LoVo (cell line): ENCODE data around the gene KCNV2.
"Not testable (repeated sequence)": the region's sequence is repeated elsewhere in the genome, so short reads cannot be mapped to it uniquely, and the experiment has no call there.

Source experiments
- DNase-seq: peaks from one replicate; pipeline ENCODE4 v3.0.0-alpha.2; 2016; ENCODE audit warnings: low spot score

KCNV2 gene

DNA sequence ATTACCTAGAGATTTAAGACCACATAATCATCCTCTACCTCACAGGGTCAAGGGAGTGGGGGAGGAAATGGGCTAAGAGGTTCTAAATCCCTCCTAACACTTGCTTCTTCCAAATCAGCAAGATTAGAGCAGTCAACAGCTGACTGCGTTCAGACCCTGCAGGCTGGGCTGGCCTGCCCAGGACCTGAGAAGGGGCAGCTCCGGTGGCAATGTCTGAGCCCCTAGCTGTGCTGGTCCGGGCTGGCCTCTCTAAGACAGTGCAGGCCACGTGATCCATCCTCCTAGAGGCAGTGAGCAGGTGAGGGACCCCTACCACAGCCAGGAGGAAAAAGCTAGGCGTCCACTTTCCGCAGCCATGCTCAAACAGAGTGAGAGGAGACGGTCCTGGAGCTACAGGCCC lies at the start of gene KCNV2:
TSS of gene KCNV2 (plus strand) at position 126 of the 400 bp plus-strand sequence. CDS start at position 356, 230 bp downstream.
- no peak for DNase-seq

DNA sequence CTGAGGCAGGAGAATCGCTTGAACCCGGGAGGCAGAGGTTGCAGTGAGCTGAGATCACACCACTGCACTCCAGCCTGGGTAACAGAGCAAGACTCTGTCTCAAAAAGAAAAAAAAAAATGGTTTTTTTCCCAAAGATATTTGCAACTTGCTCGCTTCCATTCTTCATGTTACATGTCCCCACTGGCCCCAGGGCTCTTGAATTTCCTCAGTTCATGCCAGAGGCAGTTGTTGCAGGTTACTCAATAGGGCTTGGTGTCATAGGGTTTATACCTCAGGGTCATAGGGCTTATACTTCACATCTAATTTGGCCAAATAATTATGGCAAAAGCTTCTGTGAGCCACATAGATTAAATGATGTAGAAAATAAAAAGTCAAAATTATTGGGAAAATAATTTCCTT lies 44.1 kb upstream of the KCNV2 start:
- DNase-seq: no peak

DNA sequence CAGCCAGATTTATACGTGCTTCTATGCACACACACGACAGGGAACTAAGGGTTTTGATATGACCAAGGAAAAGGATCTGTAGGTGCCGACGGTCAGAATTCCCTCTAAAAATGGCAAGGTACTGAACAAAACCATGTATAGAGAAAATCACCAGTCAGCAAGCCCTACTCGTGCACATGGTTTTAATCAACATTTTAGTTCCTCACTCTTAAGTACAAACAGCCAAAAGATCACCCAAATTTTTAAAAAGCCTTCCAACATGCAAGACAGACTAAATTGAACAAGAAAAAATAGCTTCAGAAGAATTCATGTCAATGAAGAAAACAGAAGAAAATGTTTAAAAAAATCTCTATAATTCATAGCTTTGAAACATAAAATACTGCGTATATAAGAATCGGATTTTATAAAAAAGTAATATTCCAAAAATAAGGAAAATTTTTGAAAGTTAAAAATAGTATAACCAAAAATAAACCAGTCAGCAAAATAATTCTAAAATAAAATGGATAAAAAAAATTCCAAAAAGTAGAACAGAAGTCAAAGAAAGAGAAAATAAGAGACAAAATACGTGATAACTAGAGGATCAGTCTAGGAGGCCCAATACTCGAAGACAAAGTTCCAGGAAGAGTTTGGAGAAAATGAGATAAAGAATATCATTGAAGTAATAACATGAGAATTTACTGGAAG lies 43.0 kb upstream of the KCNV2 start:
- no peak for DNase-seq

DNA sequence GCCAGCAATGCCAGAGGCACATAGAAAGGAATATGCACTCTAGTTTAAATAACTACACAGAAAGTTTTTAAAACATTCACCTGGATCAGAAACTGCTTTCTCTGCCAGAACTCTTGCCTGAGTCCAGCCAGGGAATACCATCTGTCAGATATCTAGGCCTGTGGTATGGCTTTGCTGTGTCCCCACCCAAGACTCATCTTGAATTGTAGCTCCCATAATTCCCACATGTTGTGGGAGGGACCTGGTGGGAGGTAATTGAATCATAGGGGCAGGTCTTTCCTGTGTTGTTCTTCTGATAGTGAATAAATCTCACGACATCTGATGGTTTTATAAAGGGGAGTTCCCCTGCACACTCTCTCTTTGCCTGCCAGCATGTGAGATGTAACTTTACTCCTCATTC lies 41.5 kb upstream of the KCNV2 start:
- no peak for DNase-seq

DNA sequence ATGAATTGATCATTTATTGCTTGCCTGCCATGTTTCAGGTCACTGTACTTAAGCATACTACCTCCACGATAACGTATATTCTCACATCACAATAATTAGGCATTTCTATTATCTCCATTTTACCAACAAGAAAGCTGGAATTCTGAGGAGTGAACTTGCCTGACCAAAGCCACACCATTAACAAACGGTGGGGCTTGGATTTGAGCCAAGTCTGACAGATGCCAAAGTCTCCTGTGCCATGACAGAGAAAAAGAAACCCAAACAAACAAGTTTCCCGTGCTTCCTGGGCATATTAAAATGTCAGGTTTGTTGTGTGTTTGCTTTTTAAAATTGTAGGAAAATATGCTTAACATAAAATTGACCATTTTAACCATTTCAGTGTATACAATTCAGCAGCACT lies 40.8 kb upstream of the KCNV2 start:
- DNase-seq: peak; percentile 31

DNA sequence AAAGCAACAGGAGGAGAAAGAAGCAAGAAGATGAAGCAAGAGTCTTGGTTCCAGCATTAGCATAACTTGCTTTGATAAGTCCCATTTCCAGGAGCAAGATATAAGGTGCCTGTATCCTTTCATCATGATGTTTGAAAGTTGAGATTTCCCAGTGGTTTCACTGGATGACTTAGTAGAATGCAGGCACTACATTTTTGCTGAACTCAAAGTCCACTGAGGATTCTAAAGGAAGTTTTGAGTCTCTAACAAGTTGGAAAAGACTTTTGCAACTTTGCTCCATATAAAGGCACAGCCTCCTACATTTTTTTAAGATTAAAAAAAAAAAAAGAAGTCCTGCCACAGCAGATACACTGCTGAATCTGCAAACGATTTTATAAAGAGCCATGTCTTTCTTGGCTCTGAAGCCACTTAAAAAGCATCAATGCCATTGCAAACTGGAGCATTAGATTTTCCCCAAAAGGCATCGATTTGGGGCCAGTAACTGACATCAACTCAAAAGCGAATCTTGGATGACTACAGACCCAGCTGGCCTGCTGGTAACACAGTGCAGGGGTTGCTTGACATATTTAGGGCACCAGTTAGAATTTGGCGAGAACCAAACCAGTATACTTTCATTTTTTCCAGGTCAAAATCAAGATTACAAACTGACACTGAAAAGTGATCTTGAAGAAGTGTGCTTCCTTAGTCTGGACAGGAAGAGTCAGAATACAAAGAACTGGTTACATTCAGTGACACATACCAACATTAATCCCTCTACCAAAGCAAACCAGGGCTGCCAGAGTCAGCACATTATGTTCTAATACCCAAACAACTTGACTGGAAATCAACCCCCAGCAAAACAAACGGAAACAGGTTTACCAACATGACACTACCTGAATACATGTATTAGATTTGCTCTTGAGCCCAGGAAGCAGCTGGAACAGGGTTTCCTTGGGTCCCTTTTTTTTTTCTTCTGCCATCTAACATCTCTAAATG lies 39.1 kb upstream of the KCNV2 start:
- no peak for DNase-seq

DNA sequence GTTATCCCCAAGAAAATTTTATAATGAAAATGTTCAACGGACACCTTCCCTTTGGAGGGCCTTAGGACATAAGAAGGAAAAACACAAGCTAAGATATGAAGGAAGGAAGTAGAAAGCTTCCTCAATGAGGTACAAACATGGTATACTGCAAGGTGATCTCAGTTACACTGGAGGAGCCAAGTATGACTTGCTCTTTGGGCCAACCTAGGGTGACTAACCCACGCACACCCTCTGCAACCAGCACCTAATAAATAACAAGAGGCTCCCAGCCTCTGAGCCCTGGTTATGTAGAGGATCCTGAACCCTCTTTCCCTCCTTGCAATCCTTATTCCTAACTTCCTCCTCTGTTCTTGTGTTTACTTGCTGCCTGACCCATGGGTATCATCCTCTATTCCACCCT lies 38.3 kb upstream of the KCNV2 start:
- no peak for DNase-seq

DNA sequence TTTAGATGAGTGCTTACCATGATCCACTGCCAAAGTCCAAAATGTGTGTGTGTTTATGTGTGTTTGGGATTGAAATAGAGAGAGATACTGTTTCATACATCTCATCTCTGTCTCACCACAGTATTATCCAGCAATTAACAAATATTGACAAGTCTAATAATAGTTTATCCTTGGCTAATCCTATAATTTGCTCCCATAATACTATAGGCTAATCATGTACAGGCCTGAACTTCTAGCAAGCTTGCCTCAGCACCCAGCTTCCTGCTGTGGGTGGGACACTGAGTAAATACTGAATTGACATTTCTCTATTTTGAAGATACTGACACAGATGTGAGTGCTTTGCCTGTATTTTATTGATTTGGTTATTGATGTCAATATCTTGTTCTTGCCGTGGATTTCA lies 35.3 kb upstream of the KCNV2 start:
- DNase-seq: no peak

DNA sequence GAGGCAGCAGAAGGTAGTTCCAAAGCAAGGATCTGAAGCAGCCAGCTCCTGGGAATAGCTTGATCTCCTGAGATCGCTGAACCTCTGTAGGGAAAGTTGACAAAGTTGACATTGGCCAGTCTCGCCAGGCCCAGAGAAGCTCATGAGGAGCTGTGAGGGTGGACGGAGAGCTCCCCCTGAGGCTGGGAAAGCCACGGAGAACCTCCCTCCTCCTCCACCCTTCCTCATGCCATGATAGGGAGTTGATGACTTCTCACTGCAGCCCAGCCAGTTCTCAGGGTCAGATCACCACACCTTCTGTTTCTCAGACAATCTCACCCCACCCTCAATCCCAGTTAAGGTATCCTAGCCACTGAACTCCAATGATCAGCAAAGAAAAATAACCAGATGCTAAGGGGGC lies 30.4 kb upstream of the KCNV2 start:
- no peak for DNase-seq

DNA sequence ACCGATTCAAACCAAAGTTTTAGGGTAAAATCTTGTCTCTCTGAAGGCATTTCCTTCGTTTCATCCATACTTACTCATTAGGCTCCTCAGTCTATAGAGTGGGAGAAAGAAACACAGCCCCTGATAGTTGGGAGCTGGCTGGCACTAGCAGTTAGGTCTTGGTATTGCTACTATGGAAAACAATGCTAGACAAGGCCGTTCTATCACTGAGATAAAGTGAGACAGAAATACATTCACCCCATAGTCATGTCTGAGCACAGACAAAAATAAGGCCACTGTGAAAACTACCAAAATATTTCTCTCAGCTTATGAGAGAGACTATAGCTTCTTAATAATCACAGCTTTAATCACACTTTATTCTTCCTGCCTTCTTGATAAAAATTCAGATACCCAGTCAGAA lies 28.7 kb upstream of the KCNV2 start:
- no peak for DNase-seq

DNA sequence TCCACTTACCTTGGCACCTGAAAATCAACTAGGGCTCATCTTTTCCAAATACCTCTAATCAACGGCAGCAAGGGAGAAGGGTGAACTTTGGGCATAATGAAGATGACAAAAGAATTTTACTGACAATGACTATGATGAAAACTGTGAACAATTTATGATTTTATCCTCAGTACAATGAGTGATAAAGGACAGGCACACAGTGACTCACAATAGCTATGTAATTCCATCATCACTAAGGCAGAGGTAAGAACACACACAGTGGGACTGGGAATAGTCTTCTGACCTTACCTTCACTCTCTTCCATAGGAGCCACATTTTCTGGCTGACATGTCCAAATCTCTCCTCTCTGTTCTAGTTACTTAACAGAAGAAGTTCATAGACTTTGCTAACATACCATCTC lies 26.1 kb upstream of the KCNV2 start:
- DNase-seq: no peak

DNA sequence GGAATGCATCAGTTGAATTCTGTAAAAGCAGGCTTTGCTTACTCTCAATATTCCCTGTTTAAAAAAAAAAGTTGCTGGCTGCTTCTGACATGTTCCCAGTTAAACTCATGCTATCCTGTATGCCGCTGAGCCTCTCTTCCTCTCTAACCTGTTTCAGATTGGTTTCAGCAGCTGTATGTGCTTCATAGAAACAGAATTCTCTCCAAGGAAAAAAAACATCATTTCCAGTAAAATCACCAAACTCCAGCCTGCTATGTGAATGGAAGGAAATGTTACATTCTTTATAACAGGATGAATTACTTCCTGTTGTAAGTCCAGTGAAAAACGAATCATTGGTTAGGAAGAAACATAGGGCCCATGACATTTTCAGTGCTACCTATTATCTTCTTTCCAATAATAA lies 25.7 kb upstream of the KCNV2 start:
- no peak for DNase-seq

DNA sequence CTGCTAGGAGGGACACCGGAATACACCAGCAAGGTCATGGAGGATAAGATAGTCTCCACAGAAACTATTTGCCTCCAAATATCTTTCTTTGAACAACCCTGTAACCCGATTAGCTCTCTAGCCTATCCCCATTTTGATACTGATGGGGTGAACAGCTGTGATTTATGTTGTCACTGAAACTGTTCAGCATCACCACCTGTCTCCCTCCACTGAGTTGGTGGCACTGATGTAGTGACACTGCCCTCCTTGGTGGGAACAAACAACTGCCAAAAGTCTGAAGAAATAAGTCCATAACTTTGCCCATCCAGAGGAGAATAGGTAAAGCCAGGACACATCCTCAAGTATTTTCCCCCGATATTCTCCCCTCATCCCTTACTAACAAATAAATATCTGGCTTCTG lies 24.3 kb upstream of the KCNV2 start:
- DNase-seq: no peak

DNA sequence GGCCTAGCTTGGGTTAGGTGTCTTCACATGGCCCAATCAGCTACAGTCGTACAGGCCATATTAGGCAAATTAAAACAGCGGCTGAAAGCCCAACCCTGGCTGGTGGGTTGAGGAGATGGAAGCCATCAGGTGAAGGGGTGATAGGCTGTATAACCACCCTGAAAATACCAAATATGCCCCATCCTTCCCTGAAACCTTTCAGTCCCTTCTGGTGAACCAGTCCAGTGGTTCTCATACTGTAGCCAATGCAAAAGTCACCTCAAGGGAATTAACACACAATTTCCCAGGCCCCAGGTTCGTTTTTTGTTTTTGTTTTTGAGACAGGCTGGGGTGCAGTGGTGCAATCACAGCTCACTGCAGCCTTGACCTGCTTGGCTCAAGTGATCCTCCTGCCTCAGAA lies 19.8 kb upstream of the KCNV2 start:
- DNase-seq: no peak

DNA sequence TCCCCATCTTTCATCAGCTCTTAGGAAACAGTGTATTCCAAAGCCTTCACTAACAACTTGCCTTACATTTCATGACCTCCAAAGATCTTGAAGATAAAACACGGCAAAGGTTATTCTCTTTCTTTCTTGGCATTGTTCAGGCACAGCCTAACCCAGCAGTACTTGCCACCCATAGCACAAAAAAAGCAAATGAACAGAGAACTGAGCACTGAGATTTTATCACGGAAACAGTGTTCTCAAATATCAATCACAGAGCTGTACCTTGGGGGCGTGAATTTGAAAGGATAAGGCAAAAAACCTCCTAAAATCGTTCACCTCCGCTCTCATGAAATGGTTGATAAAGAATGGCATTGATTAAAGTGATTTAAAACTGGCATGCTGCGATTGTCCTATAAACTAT lies 16.9 kb upstream of the KCNV2 start:
- no peak for DNase-seq

DNA sequence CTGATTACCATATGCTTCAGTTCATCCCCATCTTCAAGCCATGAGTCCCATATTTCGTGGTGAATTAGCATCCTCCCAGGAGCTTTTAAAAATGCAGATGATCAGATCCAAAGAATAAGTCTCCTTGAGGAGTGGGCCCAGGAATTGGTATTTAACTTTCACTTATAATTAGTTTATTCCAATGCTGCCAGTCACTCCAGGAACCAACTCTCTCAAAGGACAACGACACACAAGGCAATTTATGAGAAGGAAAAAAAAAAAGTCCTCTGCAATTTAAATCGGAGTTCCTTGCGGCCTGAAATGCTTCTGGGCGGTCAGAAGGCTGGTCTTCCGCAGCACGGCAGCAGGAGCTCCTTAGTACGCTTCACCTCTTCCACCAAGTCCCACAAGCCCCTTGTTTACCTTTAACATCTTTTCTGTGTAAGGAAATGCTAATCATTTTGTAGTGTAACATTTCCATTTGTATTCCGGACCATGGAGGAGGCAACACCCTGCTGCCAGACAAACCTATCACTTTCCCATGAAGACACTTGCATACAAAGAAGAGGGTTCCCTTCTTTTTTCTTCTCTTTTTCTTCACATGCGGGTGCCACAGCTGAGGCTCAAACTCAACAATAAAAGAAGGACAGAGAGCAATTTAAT lies 16.3 kb upstream of the KCNV2 start:
- no peak for DNase-seq

DNA sequence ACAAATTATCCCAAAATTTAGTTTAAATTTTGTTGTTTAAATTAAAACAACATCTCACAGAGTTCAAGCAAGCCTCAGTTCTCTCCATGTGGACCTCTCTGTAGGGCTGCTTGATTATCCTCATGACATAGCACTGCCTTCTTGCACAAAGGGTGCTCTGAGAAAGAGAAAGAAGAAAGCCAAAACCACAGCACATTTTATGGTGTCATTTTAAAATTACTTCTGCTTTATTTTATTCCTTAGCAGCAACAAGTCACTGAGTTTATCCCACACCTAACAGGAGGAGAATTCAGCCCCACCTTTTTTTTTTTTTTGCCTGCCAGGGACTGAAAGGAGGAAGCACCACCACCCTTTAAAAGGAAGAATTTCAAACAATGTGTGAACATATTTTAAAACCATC lies 12.8 kb upstream of the KCNV2 start:
- no peak for DNase-seq

DNA sequence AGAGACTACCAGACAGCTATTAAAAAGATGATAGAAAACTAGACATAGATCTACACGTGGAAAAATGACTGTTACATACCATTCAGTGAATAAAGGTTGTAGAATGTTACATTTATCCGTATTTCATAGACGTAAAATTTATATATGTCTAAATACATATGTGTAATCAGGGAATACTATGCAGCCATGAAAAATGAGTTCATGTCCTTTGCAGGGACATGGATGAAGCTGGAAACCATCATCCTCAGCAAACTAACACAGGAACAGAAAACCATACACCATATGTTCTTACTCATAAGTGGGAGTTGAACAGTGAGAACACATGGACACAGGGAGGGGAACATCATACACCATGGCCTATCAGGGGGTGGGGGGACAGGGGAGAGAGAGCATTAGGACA lies 10.1 kb upstream of the KCNV2 start:
- DNase-seq: not testable (repeated sequence)

DNA sequence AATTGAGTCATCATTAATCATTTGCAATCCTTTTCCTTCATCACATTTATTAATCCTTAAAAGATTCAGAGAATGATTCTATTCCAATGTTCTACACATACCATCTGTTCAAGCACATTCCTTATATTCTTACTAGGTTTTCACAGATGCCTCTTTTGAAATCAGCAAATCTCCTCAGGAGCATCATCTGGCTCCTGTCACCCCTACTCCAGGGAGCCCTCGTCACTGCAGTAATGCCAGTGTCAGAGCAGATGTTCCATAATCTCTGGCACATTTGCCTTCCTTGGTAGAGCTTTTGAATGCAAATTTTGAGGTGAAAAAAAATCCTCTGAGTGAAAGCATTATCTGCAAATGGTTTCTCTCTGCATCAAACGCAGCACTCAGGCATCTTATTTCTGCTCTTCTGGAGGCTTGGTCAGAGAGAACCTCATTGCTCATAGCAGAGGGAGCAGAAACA lies 7.6 kb upstream of the KCNV2 start:
- no peak for DNase-seq

DNA sequence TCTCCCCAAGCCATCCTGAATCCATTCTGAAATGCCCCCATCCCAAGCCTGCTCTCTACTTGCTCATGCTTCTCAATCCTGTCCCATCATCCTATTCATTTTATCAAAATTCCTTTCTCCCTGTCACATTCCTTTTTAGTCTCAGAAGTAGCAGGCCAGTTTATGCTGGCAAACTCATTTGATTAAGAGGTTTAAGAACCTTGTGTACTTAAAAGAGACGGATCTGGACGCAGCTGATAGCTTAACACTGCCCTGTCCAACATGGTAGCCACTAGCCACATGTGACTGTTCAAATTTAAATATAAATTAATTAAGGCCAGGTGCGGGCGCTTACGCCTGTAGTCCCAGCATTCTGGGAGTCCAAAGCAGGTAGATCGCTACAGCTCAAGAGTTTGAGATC lies 5.6 kb upstream of the KCNV2 start:
- DNase-seq: no peak

DNA sequence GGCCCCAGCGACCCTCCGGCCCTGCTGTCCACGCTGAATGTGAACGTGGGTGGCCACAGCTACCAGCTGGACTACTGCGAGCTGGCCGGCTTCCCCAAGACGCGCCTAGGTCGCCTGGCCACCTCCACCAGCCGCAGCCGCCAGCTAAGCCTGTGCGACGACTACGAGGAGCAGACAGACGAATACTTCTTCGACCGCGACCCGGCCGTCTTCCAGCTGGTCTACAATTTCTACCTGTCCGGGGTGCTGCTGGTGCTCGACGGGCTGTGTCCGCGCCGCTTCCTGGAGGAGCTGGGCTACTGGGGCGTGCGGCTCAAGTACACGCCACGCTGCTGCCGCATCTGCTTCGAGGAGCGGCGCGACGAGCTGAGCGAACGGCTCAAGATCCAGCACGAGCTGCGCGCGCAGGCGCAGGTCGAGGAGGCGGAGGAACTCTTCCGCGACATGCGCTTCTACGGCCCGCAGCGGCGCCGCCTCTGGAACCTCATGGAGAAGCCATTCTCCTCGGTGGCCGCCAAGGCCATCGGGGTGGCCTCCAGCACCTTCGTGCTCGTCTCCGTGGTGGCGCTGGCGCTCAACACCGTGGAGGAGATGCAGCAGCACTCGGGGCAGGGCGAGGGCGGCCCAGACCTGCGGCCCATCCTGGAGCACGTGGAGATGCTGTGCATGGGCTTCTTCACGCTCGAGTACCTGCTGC lies 839 bp downstream of the KCNV2 start:
- DNase-seq: no peak

DNA sequence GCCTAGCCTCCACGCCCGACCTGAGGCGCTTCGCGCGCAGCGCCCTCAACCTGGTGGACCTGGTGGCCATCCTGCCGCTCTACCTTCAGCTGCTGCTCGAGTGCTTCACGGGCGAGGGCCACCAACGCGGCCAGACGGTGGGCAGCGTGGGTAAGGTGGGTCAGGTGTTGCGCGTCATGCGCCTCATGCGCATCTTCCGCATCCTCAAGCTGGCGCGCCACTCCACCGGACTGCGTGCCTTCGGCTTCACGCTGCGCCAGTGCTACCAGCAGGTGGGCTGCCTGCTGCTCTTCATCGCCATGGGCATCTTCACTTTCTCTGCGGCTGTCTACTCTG lies 1.4 kb downstream of the KCNV2 start:
- DNase-seq: no peak
